ENCODE measurements around the gene TMEM150B. TPM values are rescaled to one million over a fixed set of nuclear protein-coding genes. Genes with fewer than 3 reads are reported as not detected.

The TMEM150B gene
- total and polyA plus RNA-seq, 7 donors, result 2.4 to 18.7 (median 7.2) TPM; not detected in 1

- peak overlapping the region in 2 of 4 donors; percentile 38 to 44 for H3K4me3 ChIP-seq
- intact Hi-C loops (cut with DNase I), result loop anchor here (1.0 to 5.0 kb wide), 2 partner anchors 40 to 81 kb away; no protein-coding TSS in a partner anchor
- 70 to 78% methylated on average over 12 of the region's 12 CpGs for WGBS, 2 donors
- H3K9me3 ChIP-seq, result no peaks in the 10 kb centered on the region
- H3K27ac ChIP-seq, result no peak overlapping the region
- no peaks in the 10 kb centered on the region for H3K27me3 ChIP-seq
- no peak for DNase-seq
- TF ChIP-seq, protein P1, sequence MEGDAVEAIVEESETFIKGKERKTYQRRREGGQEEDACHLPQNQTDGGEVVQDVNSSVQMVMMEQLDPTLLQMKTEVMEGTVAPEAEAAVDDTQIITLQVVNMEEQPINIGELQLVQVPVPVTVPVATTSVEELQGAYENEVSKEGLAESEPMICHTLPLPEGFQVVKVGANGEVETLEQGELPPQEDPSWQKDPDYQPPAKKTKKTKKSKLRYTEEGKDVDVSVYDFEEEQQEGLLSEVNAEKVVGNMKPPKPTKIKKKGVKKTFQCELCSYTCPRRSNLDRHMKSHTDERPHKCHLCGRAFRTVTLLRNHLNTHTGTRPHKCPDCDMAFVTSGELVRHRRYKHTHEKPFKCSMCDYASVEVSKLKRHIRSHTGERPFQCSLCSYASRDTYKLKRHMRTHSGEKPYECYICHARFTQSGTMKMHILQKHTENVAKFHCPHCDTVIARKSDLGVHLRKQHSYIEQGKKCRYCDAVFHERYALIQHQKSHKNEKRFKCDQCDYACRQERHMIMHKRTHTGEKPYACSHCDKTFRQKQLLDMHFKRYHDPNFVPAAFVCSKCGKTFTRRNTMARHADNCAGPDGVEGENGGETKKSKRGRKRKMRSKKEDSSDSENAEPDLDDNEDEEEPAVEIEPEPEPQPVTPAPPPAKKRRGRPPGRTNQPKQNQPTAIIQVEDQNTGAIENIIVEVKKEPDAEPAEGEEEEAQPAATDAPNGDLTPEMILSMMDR (IDR thresholded peaks at IDR 0.05), result no peak
- TF ChIP-seq EP300 (IDR thresholded peaks at IDR 0.05) (no peak), POLR2AphosphoS5 (IDR thresholded peaks at IDR 0.05) (no peak), POLR2A (IDR thresholded peaks at IDR 0.05) (no peak)
- peaks cover 4 to 60% (median 18%) of the 10 kb centered on the region in 4 donors for H3K36me3 ChIP-seq
- H3K4me1 ChIP-seq, result peaks cover 0 to 13% (median 10%) of the 10 kb centered on the region in 4 donors
Observed at GRCh38 chr19:55302318-55302703, 22.8 kb downstream of the TMEM150B start.

GRCh38 chr19:55301459-55302317 lies 23.5 kb downstream of the TMEM150B start:
- Histone ChIP-seq H3K27ac (peak overlapping the region in 1 of 4 donors; percentile 42), H3K4me3 (peak overlapping the region in 3 of 4 donors; percentile 30 to 44 (median 38)), H3K27me3 (no peaks in the 10 kb centered on the region), H3K36me3 (peaks cover 4 to 57% (median 14%) of the 10 kb centered on the region in 4 donors), H3K4me1 (peaks cover 0 to 13% (median 10%) of the 10 kb centered on the region in 4 donors), H3K9me3 (no peaks in the 10 kb centered on the region)
- WGBS, 2 donors, result 10 to 12% methylated on average over 42 of the region's 42 CpGs
- intact Hi-C loops (cut with DNase I), result loop anchor here (1.0 to 5.0 kb wide), 2 partner anchors 41 to 82 kb away; no protein-coding TSS in a partner anchor
- peak; percentile 93 for DNase-seq
- TF ChIP-seq POLR2AphosphoS5 (IDR thresholded peaks at IDR 0.05) (peak in 2 of 4 donors; percentile 32 to 34), EP300 (IDR thresholded peaks at IDR 0.05) (no peak), POLR2A (IDR thresholded peaks at IDR 0.05) (no peak)
- TF ChIP-seq, protein P1 (IDR thresholded peaks at IDR 0.05), result peak; percentile 91 to 100 (median 95)

DNA sequence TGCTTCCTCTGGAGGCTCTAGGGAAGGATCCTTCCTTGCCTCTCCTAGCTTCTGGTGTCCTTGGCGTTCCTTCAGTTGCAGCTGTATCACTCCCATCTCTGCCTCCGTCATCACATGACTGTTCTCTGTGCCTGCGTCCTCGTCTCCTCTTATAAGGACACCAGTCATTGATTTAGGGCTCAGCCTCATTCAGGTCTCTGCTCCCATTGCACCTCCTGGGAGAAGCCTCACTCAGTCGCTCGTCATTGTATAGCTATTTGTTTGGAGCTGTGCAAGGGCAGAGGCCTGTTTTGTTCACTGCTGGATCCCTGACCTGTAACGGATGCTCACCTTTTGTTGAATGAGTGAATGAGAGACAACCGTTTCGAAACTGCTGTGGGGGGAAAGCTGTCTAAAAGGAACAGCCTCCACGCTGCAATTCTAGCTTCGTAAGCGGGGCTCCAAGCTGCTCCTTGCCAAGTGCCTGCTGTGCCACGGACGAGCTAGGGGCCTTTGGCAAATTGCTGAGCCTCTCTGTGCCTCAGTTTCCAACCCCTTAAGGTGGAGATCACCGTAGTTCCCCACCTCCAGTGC lies 24.2 kb downstream of the TMEM150B start:
- no peak overlapping the region for H3K27ac ChIP-seq
- H3K4me3 ChIP-seq, result peak overlapping the region in 1 of 4 donors; percentile 38
- 68 to 84% methylated on average over 15 of the region's 15 CpGs for WGBS, 2 donors
- DNase-seq, result no peak
- H3K9me3 ChIP-seq, result no peaks in the 10 kb centered on the region
- no peaks in the 10 kb centered on the region for H3K27me3 ChIP-seq
- peaks cover 4 to 53% (median 7%) of the 10 kb centered on the region in 4 donors for H3K36me3 ChIP-seq
- intact Hi-C loops (cut with DNase I), result loop anchor here (5.0 kb wide), 1 partner anchor 41 kb away; no protein-coding TSS in a partner anchor
- peaks cover 0 to 13% (median 10%) of the 10 kb centered on the region in 4 donors for H3K4me1 ChIP-seq
- TF ChIP-seq EP300 (IDR thresholded peaks at IDR 0.05) (no peak), POLR2A (IDR thresholded peaks at IDR 0.05) (no peak), POLR2AphosphoS5 (IDR thresholded peaks at IDR 0.05) (no peak)
- TF ChIP-seq, protein P1 (IDR thresholded peaks at IDR 0.05), result no peak

GRCh38 chr19:55299991-55300390 lies 25.1 kb downstream of the TMEM150B start:
- Histone ChIP-seq H3K9me3 (no peaks in the 10 kb centered on the region), H3K36me3 (peaks cover 4 to 56% (median 5%) of the 10 kb centered on the region in 4 donors), H3K4me3 (no peak overlapping the region), H3K4me1 (peaks cover 0 to 13% (median 10%) of the 10 kb centered on the region in 4 donors), H3K27me3 (no peaks in the 10 kb centered on the region), H3K27ac (no peak overlapping the region)
- WGBS, 2 donors, result 90 to 91% methylated on average over 10 of the region's 10 CpGs
- TF ChIP-seq, protein P1 (IDR thresholded peaks at IDR 0.05), result no peak
- no peak for TF ChIP-seq POLR2A (IDR thresholded peaks at IDR 0.05)
- TF ChIP-seq POLR2AphosphoS5 (IDR thresholded peaks at IDR 0.05), result no peak
- no peak for TF ChIP-seq EP300 (IDR thresholded peaks at IDR 0.05)
- intact Hi-C loops (cut with DNase I), result loop anchor here (5.0 kb wide), 1 partner anchor 42 kb away; no protein-coding TSS in a partner anchor
- DNase-seq, result no peak
